ENCODE results near the gene COL4A2.

COL4A2 gene

GRCh38 chr13:110297766-110298504, 9.1 kb upstream of the COL4A2 start:
- CTCF ChIA-PET = no interaction called here
- no peak for DNase-seq (ENCODE audit: low spot score)
- H3K27ac ChIP-seq = no peak overlapping the region
- TF ChIP-seq CTCF (conservative IDR thresholded peaks at IDR 0.05; ENCODE audit: low read depth) = no peak
- POLR2A ChIA-PET (ENCODE audit: low non-redundant PET) = no interaction called here

DNA sequence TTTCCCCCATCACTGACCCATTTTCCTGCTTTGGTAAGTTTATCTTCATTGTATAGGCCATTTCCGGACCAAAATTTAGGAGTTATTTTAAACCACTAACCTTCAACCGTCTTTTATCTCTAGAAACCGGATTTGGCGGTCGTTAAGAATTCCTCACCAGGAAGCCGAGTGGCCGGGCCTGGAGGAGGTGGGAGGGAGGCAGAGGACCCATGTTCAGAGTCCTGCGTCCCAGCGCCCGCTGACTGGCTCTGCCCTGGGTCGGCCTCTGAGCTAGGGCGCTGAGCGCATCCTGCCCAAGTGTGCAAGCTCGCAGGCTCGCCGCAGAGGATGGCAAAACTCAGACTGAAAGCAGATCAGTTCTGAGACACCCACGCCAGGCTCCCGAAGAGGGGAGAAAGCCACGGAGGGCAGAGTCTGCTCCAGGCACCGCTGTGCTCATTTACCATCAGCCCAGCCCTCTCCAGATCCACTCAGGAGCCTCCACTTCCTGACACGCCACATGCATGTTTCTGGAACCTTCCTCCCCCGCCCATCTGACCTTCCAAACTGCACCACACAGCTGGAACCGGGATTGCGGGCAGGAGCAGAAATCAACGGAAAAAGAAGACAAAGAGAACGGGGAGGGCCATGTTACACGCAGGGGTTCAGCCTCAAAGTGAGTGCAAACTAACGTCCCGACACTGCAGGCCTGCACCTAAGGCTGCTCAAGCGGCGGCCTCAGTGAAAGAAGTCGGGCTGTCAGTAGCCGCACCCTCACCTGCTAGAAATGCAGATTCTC, 8.4 kb upstream of the COL4A2 start:
- no peak overlapping the region for H3K27ac ChIP-seq
- DNase-seq (ENCODE audit: low spot score) = no peak
- CTCF ChIA-PET = interaction anchor here (0.7 kb wide), 1 partner anchor 21 kb away, joined by 4 read pairs; no protein-coding TSS in a partner anchor
- no peak for TF ChIP-seq CTCF (conservative IDR thresholded peaks at IDR 0.05; ENCODE audit: low read depth)
- POLR2A ChIA-PET (ENCODE audit: low non-redundant PET) = no interaction called here

GRCh38 chr13:110299283-110299840, 7.7 kb upstream of the COL4A2 start:
- ChIA-PET POLR2A (ENCODE audit: low non-redundant PET) (no interaction called here), CTCF (interaction anchor here (0.7 kb wide), 1 partner anchor 20 kb away, joined by 4 read pairs; no protein-coding TSS in a partner anchor)
- TF ChIP-seq CTCF (conservative IDR thresholded peaks at IDR 0.05; ENCODE audit: low read depth) = no peak

DNA sequence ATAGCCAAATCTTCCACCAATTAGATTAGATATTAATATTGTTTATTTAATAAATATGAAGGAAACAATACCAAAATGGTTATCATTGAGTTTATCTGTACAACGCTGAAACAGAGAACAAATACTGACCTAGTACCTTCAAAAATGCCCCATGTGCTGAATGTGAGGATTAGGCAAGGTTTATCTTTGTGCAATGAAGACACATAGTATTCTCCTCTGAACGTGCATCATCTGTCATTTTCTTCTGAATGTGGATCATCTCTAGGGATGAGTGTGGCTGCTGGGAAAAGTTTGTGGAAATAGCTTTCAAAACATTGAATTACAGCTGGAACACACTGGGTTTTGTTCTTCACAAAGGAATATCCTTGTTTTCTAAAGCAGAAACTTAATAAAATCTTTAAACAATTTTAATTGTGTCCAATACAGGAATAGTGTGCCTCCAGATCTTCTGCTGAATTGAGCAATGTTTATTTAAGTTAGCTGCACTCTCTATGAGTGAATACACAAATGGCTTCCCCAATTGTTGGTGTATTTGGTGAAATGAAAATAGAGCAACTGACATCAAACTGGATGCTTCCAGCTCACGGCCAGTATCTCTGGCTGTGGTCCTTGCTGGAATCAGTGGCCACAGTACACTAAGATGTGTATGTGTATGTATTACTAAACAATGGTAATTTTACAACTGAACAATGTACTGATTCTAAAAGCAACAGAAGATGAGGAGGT, 6.8 kb upstream of the COL4A2 start:
- POLR2A ChIA-PET (ENCODE audit: low non-redundant PET) = no interaction called here
- H3K27ac ChIP-seq = no peak overlapping the region
- no peak for TF ChIP-seq CTCF (conservative IDR thresholded peaks at IDR 0.05; ENCODE audit: low read depth)
- CTCF ChIA-PET = no interaction called here
- DNase-seq (ENCODE audit: low spot score) = no peak

More at GRCh38 chr13:110299283-110299840, 7.7 kb upstream of the COL4A2 start:
- no peak overlapping the region for H3K27ac ChIP-seq
- no peak for DNase-seq (ENCODE audit: low spot score)

DNA sequence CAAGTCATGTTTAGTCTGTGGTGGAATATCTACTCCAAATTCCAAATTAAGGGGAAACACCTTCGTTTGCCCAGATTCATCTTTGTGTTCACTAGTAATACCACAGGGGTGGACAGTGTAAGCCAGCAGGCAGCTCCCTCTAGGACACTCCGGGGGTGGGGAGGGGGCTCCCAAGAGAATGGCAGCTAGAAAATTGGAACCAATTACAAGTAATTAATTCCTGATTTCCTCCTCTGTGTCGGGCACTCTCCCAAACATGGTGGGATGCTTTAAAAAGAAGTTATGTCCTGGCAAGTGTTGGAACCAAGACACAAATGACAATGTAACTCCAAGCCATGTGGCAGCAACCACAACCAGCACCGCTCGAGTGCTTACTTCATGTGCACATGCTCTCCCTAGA, 6.0 kb upstream of the COL4A2 start:
- DNase-seq (ENCODE audit: low spot score) = no peak
- TF ChIP-seq CTCF (conservative IDR thresholded peaks at IDR 0.05; ENCODE audit: low read depth) = no peak
- H3K27ac ChIP-seq = no peak overlapping the region
- POLR2A ChIA-PET (ENCODE audit: low non-redundant PET) = no interaction called here
- CTCF ChIA-PET = no interaction called here

Measured in RWPE1 (cell line).